ENCODE results near the gene SMIM7.

- TF ChIP-seq, protein P1, sequence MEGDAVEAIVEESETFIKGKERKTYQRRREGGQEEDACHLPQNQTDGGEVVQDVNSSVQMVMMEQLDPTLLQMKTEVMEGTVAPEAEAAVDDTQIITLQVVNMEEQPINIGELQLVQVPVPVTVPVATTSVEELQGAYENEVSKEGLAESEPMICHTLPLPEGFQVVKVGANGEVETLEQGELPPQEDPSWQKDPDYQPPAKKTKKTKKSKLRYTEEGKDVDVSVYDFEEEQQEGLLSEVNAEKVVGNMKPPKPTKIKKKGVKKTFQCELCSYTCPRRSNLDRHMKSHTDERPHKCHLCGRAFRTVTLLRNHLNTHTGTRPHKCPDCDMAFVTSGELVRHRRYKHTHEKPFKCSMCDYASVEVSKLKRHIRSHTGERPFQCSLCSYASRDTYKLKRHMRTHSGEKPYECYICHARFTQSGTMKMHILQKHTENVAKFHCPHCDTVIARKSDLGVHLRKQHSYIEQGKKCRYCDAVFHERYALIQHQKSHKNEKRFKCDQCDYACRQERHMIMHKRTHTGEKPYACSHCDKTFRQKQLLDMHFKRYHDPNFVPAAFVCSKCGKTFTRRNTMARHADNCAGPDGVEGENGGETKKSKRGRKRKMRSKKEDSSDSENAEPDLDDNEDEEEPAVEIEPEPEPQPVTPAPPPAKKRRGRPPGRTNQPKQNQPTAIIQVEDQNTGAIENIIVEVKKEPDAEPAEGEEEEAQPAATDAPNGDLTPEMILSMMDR (conservative IDR thresholded peaks at IDR 0.05; ENCODE audit: low read length): no peak
- TF ChIP-seq EZH2phosphoT487 (IDR thresholded peaks at IDR 0.05; ENCODE audit: borderline replicate concordance): no peak
Observed at GRCh38 chr19:16601378-16602052, 58.4 kb downstream of the SMIM7 start.

Measured in Loucy (cell line).